C4-2B (cell line): ENCODE data around the gene CELA3B.
"Not testable (repeated sequence)": the region's sequence is repeated elsewhere in the genome, so short reads cannot be mapped to it uniquely, and the experiment has no call there.

ENCODE experiments used
- H3K27ac ChIP-seq: fragments of 450-650 bp; 2 replicates; pipeline ENCODE4 v1.5.1; 2017
- ZFX ChIP-seq: fragments of 450-650 bp; IDR thresholded peaks from 2 replicates; pipeline ENCODE4 v1.6.1; 2017
- TF ChIP-seq, protein P1 (sequence below): fragments of 450-650 bp; conservative IDR thresholded peaks from 2 replicates; pipeline ENCODE4 v1.5.1; 2017; ENCODE audit warnings: mild to moderate bottlenecking

The CELA3B gene

DNA sequence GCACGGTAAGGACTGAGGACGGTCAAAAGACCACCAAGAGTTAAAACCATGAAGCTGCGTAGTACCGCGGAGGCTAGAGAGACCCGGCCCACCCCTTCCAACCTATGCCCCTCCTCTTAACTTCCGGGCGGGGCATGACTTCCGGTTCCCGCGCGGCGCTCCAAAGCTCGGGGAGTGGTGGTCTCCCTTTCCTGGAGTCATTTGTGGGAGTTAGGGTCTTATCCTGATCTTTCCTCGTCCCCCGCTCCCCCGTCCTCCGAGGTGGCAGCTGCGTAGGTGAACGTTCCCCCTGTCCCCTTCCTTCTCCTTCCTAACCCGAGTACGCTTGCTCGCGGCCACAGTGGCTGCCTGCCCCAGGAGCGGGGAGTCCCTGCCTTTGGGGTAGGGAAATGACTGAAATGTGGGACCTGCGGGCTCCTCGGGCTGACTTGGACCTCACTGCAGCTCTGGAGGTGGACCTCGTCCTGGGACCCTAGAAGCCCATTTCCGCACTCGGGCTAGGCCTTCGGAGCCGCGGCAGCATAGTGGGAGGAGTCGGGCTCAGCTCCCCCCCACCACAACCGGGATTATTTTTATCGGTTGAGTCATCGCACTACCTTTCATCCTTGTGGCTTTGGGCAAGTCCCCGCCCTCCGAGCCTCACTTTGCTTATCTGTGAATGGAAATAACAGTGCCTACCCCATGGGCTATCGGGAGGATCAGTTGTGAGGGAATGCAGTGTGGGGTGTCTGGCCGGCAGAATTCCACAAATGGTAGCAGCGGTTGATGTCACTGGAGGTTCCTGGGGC, 48.7 kb downstream of the CELA3B start:
- H3K27ac ChIP-seq = peak overlapping the region; percentile 90
- TF ChIP-seq, protein P1, sequence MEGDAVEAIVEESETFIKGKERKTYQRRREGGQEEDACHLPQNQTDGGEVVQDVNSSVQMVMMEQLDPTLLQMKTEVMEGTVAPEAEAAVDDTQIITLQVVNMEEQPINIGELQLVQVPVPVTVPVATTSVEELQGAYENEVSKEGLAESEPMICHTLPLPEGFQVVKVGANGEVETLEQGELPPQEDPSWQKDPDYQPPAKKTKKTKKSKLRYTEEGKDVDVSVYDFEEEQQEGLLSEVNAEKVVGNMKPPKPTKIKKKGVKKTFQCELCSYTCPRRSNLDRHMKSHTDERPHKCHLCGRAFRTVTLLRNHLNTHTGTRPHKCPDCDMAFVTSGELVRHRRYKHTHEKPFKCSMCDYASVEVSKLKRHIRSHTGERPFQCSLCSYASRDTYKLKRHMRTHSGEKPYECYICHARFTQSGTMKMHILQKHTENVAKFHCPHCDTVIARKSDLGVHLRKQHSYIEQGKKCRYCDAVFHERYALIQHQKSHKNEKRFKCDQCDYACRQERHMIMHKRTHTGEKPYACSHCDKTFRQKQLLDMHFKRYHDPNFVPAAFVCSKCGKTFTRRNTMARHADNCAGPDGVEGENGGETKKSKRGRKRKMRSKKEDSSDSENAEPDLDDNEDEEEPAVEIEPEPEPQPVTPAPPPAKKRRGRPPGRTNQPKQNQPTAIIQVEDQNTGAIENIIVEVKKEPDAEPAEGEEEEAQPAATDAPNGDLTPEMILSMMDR = no peak
- peak; percentile 38; the same call in 1 of the 2 replicates for TF ChIP-seq ZFX

DNA sequence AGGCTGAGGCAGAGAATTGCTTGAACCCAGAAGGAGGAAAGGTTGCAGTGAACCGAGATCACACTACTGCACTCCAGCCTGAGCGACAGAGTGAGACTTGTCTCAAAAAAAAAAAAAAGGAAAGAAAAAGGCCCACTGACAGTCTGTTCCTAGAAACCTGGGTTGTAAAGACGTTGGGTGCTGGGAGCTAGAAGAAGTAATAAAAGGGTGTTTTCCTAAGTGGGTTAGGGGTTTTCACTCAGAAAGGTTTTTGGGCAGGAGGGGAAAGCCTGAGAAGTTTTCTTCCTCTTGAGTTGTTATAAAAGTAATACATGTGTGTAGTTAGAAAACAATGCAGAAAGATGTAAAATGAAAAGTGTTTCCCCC, 50.1 kb downstream of the CELA3B start:
- TF ChIP-seq, protein P1 = no peak
- TF ChIP-seq ZFX = no peak
- no peak overlapping the region for H3K27ac ChIP-seq

DNA sequence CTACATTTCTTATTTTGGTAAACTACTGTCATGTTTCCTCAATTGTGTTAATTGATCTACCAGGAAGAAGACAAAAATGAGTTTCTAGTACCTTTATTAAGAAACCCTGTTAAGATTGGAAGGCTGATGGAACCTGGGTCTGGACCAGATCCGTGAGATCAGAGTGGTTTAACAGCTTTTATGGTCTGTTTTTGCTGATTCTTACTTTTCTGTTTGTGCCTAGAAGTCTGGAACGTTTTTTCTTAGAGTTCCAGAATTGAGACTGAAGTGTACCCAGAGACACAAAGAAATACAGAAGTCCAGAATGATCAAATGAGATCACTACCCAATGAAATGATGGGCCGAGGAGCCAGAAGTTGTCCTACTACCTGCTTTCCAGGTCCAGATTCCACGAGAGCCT, 53.2 kb downstream of the CELA3B start:
- H3K27ac ChIP-seq = no peak overlapping the region
- TF ChIP-seq, protein P1 = no peak
- no peak for TF ChIP-seq ZFX

DNA sequence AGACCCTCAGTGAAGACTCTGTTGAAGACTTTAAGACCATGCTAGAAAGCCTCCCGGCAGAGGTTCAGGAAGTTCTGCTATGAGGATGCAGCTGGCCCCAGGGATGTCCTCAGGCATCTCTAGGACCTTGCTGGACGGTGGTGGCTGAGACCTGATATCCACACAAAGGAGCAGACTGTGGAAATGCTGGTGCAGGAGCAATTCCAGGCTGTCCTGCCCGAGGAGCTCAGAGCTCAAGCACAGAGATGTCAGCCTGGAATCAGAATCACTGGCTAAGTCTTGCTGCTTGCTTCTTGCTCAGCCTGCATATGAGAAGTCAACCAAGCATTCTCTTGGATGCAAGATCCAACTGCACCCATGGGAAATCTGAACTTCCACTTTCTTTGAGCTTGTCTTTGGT, 53.7 kb downstream of the CELA3B start:
- no peak overlapping the region for H3K27ac ChIP-seq
- no peak for TF ChIP-seq ZFX
- TF ChIP-seq, protein P1 = no peak

DNA sequence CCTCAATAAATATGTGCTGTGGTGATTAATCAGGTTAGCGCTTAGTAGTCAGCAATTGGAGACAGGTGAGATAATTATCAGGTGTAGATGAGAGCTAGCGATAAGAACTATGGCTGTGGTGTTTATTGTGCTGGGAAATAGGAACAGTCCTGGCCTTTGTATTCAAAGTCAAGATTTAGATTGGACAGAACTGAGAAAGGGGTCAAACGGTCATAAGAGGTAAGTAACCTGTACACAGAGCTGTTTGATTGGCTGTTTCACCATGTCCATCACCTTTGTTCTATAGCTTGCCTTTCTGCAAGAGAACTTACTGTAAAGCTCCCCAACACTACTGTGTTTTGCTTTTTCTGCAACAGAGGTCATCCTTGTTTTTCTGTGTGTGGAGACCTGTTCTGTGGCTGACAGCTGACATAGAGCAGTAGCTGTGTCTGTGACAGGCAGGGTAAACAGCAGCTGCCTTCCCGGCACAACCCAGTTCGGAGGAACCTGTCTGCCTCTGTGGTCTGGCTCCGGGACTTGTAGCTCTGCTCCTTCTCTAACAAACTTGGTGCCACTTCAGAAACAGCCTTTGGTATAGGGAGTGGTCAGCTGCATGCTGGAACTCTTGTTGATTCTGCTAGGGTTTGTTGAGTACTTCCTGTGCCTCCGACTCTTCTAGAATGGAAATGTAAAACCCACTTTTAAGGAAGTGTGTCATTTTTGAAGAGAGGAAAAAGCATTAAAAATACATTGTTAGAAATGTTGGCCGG, 54.6 kb downstream of the CELA3B start:
- TF ChIP-seq, protein P1 = no peak
- no peak for TF ChIP-seq ZFX
- H3K27ac ChIP-seq = no peak overlapping the region

DNA sequence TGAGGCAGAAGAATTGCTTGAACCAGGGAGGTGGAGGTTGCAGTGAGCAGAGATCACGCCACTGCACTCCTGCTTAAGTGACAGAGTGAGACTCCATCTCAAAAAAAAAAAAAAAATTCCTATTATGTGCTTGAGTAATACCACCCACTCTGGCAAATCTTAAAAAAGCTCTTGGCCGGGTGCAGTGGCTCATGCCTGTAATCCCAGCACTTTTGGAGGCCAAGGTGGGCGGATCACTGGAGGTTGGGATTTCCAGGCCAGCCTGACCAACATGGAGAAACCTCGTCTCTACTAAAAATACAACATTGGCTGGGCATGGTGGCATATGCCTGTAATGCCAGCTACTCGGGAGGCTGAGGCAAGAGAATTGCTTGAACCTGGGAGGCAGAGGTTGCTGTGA, 58.0 kb downstream of the CELA3B start:
- not testable (repeated sequence) for H3K27ac ChIP-seq

DNA sequence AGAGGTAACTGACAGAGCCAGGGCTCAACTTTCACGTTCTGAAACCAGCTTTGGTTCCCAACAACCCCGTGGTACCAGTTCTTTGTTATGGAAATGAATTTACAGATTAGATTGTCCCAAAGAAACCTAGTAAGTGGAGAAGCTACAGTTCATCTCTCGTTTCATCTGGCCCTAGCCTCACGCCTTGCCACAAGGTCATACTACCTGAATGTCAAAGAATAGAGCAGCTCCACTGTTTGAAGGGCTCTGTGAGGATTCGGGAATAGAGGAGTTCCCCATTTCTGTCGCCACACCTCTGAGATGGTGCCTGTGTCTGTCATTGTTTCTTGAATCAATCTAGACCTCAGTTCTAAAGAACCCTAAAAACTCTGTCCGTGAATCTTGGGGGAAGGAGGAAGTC, 60.7 kb downstream of the CELA3B start:
- no peak overlapping the region for H3K27ac ChIP-seq

More for the DNA sequence above, 60.7 kb downstream of the CELA3B start:
- no peak for TF ChIP-seq ZFX
- TF ChIP-seq, protein P1 = no peak
